Measurements from ENCODE around the gene KLHL17.

DNA sequence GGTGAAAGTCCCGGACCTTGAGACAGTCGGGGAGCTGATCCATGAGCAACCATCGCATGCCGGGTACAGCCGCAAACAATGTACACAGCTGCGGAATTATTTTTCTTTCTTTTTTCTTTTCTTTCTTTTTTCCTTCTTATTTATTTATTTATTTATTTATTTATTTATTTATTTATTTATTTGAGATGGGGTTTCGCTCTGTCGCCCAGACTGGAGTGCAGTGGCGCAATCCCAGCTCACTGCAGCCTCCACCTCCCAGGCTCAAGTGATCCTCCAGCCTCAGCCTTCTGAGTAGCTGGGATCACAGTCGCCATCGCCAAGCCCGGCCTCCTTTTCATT lies 24.1 kb downstream of the KLHL17 start:
- TF ChIP-seq POLR2AphosphoS5 (IDR thresholded peaks at IDR 0.05; ENCODE audit: low read depth) (no peak), GABPA (IDR thresholded peaks at IDR 0.05; ENCODE audit: low read depth) (no peak), CTCF (IDR thresholded peaks at IDR 0.05; ENCODE audit: insufficient read depth, low read length) (no peak), SPI1 (IDR thresholded peaks at IDR 0.05; ENCODE audit: borderline replicate concordance, low read depth) (no peak)
- TF ChIP-seq, protein P1, sequence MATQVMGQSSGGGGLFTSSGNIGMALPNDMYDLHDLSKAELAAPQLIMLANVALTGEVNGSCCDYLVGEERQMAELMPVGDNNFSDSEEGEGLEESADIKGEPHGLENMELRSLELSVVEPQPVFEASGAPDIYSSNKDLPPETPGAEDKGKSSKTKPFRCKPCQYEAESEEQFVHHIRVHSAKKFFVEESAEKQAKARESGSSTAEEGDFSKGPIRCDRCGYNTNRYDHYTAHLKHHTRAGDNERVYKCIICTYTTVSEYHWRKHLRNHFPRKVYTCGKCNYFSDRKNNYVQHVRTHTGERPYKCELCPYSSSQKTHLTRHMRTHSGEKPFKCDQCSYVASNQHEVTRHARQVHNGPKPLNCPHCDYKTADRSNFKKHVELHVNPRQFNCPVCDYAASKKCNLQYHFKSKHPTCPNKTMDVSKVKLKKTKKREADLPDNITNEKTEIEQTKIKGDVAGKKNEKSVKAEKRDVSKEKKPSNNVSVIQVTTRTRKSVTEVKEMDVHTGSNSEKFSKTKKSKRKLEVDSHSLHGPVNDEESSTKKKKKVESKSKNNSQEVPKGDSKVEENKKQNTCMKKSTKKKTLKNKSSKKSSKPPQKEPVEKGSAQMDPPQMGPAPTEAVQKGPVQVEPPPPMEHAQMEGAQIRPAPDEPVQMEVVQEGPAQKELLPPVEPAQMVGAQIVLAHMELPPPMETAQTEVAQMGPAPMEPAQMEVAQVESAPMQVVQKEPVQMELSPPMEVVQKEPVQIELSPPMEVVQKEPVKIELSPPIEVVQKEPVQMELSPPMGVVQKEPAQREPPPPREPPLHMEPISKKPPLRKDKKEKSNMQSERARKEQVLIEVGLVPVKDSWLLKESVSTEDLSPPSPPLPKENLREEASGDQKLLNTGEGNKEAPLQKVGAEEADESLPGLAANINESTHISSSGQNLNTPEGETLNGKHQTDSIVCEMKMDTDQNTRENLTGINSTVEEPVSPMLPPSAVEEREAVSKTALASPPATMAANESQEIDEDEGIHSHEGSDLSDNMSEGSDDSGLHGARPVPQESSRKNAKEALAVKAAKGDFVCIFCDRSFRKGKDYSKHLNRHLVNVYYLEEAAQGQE (IDR thresholded peaks at IDR 0.05; ENCODE audit: insufficient replicate concordance, low read depth): no peak

Measured in HL-60 (cell line).